Muscle of leg (tissue), 11 donors: ENCODE data around the gene DLG2. TPM values are rescaled to one million over a fixed set of nuclear protein-coding genes. Genes with fewer than 3 reads are reported as not detected.
A peak's percentile ranks its signal among the peaks of the same experiment; 100 is the strongest.
"Not testable (repeated sequence)": the region's sequence is repeated elsewhere in the genome, so short reads cannot be mapped to it uniquely, and the experiment has no call there.

Experiments
- DNase-seq: peaks from one replicate; pipeline ENCODE4 v3.0.0; 2013
- H3K27ac ChIP-seq: one replicate; pipeline ENCODE4 v1.5.1; 2013; ENCODE audit warnings: mild to moderate bottlenecking, low read length, control low read depth
- H3K27me3 ChIP-seq: one replicate; pipeline ENCODE4 v1.6.1; 2013; ENCODE audit warnings: low read length; ENCODE audit not compliant: control insufficient read depth, insufficient read depth
- H3K36me3 ChIP-seq: one replicate; pipeline ENCODE4 v1.6.1; 2013; ENCODE audit warnings: low read length; ENCODE audit not compliant: control insufficient read depth, insufficient read depth
- H3K4me1 ChIP-seq: one replicate; pipeline ENCODE4 v1.6.1; 2013; ENCODE audit warnings: low read length; ENCODE audit not compliant: control insufficient read depth, insufficient read depth
- H3K4me3 ChIP-seq: one replicate; pipeline ENCODE4 v1.5.1; 2013; ENCODE audit warnings: low read length, control low read depth
- H3K9me3 ChIP-seq: replicated peaks from 2 replicates; pipeline ENCODE4 v1.6.1; 2013; ENCODE audit warnings: low read depth, low read length; ENCODE audit not compliant: control insufficient read depth
- WGBS: methylation state at CpG from one replicate; pipeline ENCODE4 v1.1.5; 2013; ENCODE audit warnings: missing lambda C conversion rate; ENCODE audit not compliant: insufficient coverage; 5-methylcytosine and 5-hydroxymethylcytosine counted together
- polyA plus RNA-seq, 8 donors: library from polyadenylated mRNA; unstranded; fragments of 120-200 nt; gene quantifications; one replicate each; pipeline versions ENCODE4 v1.2.1 to v1.2.3, GENCODE V29; 2013; ENCODE audit warnings: inconsistent platforms in 1 of 8, low replicate concordance in 1 of 8; ENCODE audit not compliant: insufficient read length in 8 of 8, insufficient read depth in 1 of 8
- total RNA-seq: library from RNA; stranded (reverse); fragments of 120-200 nt; gene quantifications from one replicate; pipeline ENCODE4 v1.2.4, GENCODE V29; 2013

Gene DLG2
- total and polyA plus RNA-seq, 9 donors: 6.4 to 19.3 (median 11.0) TPM

DNA sequence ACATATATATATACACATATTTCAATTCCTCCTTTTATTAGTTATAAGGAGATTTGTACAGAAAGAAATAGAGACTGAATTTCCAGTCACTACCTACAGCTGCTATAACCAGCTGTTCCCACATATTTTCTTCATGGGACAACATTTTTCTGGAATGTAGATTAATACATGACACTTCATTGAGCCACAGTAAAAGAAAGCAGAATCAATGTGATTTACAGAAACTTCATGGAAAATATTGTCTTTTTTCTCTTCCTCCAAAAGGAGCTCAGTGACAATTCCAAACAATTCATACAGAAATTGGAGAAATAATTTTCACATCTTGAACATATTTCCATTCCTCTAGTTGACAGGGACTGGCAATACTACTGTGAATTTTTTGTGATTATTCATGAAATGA, 249.2 kb downstream of the DLG2 start:
- H3K4me3 ChIP-seq: peak overlapping the region; percentile 29
- peak; percentile 82 for DNase-seq
- no peaks in the 10 kb centered on the region for H3K4me1 ChIP-seq
- H3K27ac ChIP-seq: peak overlapping the region; percentile 76
- H3K36me3 ChIP-seq: no peaks in the 10 kb centered on the region
- H3K27me3 ChIP-seq: no peaks in the 10 kb centered on the region
- peaks cover 2% of the 10 kb centered on the region for H3K9me3 ChIP-seq

GRCh38 chr11:85359859-85360258, 267.3 kb downstream of the DLG2 start:
- DNase-seq: no peak
- H3K9me3 ChIP-seq: no peaks in the 10 kb centered on the region
- no peak overlapping the region for H3K4me3 ChIP-seq
- no peak overlapping the region for H3K27ac ChIP-seq
- no CpG with 5 or more reads among the region's 6 CpGs for WGBS
- H3K4me1 ChIP-seq: no peaks in the 10 kb centered on the region
- H3K27me3 ChIP-seq: no peaks in the 10 kb centered on the region
- no peaks in the 10 kb centered on the region for H3K36me3 ChIP-seq

DNA sequence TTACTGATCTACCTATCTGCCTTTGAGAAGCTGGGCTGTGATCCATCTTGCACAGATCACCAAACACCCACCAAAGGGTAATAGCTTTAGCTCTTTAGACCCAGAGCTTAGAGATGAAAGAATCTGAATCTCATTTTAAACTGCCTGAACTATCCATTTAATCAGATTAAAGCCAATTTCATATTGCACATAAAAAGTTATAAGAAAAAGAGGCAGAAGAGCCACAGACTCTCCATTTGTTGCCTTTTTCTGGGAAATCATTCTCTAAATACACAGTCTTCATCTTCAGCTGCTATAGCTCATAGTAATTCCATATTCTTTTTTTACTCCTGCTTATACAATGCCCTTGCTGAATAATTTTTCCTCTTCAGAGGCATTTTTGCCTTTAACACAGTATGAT, 271.2 kb downstream of the DLG2 start:
- Histone ChIP-seq H3K27me3 (no peaks in the 10 kb centered on the region), H3K27ac (no peak overlapping the region), H3K36me3 (no peaks in the 10 kb centered on the region), H3K4me3 (no peak overlapping the region), H3K4me1 (no peaks in the 10 kb centered on the region), H3K9me3 (no peaks in the 10 kb centered on the region)
- DNase-seq: no peak

- not testable (repeated sequence) for H3K9me3 ChIP-seq, H3K4me3 ChIP-seq, H3K27me3 ChIP-seq, H3K4me1 ChIP-seq, DNase-seq, H3K27ac ChIP-seq, H3K36me3 ChIP-seq
- no CpG with 5 or more reads among the region's 2 CpGs for WGBS
Measured at GRCh38 chr11:85349539-85349938, 277.6 kb downstream of the DLG2 start.

DNA sequence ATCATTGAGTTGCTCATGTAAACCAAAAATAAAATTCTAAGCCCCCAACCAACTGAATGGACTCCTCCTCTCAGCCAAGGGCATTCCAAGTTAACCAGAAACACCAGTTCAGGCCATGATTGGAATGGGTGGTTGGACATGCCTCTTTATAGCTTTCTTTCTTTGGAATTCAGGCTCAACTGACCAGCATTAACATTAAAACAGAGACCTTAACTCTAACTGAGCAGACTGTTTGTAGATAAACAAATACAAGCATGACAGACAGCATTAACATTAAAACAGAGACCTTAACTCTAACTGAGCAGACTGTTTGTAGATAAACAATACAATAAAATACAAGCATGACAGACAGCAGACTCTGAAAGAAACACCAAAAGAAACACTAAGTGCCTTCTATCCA, 278.2 kb downstream of the DLG2 start:
- Histone ChIP-seq H3K9me3 (no peaks in the 10 kb centered on the region), H3K4me3 (no peak overlapping the region), H3K4me1 (no peaks in the 10 kb centered on the region), H3K36me3 (no peaks in the 10 kb centered on the region), H3K27ac (no peak overlapping the region), H3K27me3 (no peaks in the 10 kb centered on the region)
- no peak for DNase-seq

DNA sequence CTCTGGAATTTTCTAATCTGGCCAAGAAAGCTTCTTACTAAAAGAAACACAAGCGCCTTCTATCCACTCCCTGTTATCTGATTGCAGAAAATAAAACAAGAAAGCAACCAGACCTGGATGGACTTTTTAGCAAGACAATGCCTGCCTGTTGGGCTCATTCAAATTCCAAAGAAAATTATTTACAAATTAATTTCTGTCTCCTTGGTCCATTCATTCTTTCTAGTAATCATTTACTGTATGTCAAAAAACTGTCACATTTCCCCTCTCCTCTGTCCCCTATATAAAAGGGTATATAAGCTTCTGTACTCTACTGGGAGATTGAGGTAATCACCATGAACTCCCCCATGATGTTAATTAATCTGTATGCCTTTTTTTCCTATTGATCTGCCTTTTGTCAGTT, 279.9 kb downstream of the DLG2 start:
- 67% methylated on average over 1 of the region's 1 CpG for WGBS
- Histone ChIP-seq H3K27me3 (no peaks in the 10 kb centered on the region), H3K4me1 (no peaks in the 10 kb centered on the region), H3K9me3 (no peaks in the 10 kb centered on the region), H3K4me3 (no peak overlapping the region), H3K27ac (no peak overlapping the region), H3K36me3 (no peaks in the 10 kb centered on the region)
- DNase-seq: no peak

- no peaks in the 10 kb centered on the region for H3K36me3 ChIP-seq
- 91% methylated on average over 1 of the region's 6 CpGs for WGBS
- H3K27me3 ChIP-seq: no peaks in the 10 kb centered on the region
- no peak for DNase-seq
- H3K4me1 ChIP-seq: no peaks in the 10 kb centered on the region
- no peak overlapping the region for H3K27ac ChIP-seq
- H3K4me3 ChIP-seq: no peak overlapping the region
- no peaks in the 10 kb centered on the region for H3K9me3 ChIP-seq
Measured at GRCh38 chr11:85346484-85346883, 280.7 kb downstream of the DLG2 start.

GRCh38 chr11:85340846-85341245, 286.3 kb downstream of the DLG2 start:
- not testable (repeated sequence) for H3K36me3 ChIP-seq, H3K4me1 ChIP-seq, DNase-seq, H3K27ac ChIP-seq, H3K9me3 ChIP-seq, H3K4me3 ChIP-seq, H3K27me3 ChIP-seq
- WGBS: no CpG with 5 or more reads among the region's 3 CpGs

- Histone ChIP-seq H3K9me3 (no peaks in the 10 kb centered on the region), H3K4me1 (no peaks in the 10 kb centered on the region), H3K27me3 (no peaks in the 10 kb centered on the region), H3K27ac (no peak overlapping the region), H3K4me3 (no peak overlapping the region), H3K36me3 (no peaks in the 10 kb centered on the region)
- DNase-seq: no peak
- no CpG with 5 or more reads among the region's 1 CpG for WGBS
Measured at GRCh38 chr11:85318573-85318972, 308.6 kb downstream of the DLG2 start.

GRCh38 chr11:85316967-85317366, 310.2 kb downstream of the DLG2 start:
- H3K27me3 ChIP-seq: no peaks in the 10 kb centered on the region
- DNase-seq: peak; percentile 61
- WGBS: 78% methylated on average over 1 of the region's 5 CpGs
- H3K4me3 ChIP-seq: no peak overlapping the region
- H3K36me3 ChIP-seq: no peaks in the 10 kb centered on the region
- H3K4me1 ChIP-seq: no peaks in the 10 kb centered on the region
- H3K9me3 ChIP-seq: no peaks in the 10 kb centered on the region
- no peak overlapping the region for H3K27ac ChIP-seq

- Histone ChIP-seq H3K27me3 (no peaks in the 10 kb centered on the region), H3K9me3 (no peaks in the 10 kb centered on the region), H3K4me1 (no peaks in the 10 kb centered on the region), H3K4me3 (no peak overlapping the region), H3K36me3 (no peaks in the 10 kb centered on the region), H3K27ac (no peak overlapping the region)
- DNase-seq: no peak
Measured at GRCh38 chr11:85313741-85314140, 313.4 kb downstream of the DLG2 start.
